Tibial nerve (tissue), 4 donors: ENCODE results near the gene PASD1.

Experiments
- CTCF ChIP-seq, 5 experiments: fragments of 200-600 bp in 3 of 5; fragments of 450-650 bp in 2 of 5; sonication (generic) in 3 of 5; IDR thresholded peaks; one replicate each; pipeline ENCODE4 v1.5.1; 2016 to 2019; ENCODE audit warnings: antibody characterized with exemption in 5 of 5, mild to moderate bottlenecking in 3 of 5, moderate library complexity in 2 of 5
- EP300 ChIP-seq, 2 donors: sonication (generic); formaldehyde crosslinking; IDR thresholded peaks; one replicate each; pipeline ENCODE4 v1.6.1; 2017; ENCODE audit warnings: antibody characterized with exemption in 2 of 2, mild to moderate bottlenecking in 1 of 2
- POLR2A ChIP-seq, 2 donors: fragments of 450-650 bp; IDR thresholded peaks; one replicate each; pipeline ENCODE4 v1.6.1; 2017; ENCODE audit warnings: antibody characterized with exemption in 2 of 2, mild to moderate bottlenecking in 2 of 2, moderate library complexity in 2 of 2

GRCh38 chrX:151702741-151703340 lies 139.4 kb downstream of the PASD1 start:
- no peak for TF ChIP-seq EP300 (IDR thresholded peaks at IDR 0.05)
- no peak for TF ChIP-seq CTCF (IDR thresholded peaks at IDR 0.05)
- TF ChIP-seq POLR2A (IDR thresholded peaks at IDR 0.05), result no peak
